Mononuclear cell (primary cell): ENCODE measurements around the gene EHD2. TPM values are rescaled to one million over a fixed set of nuclear protein-coding genes. Genes with fewer than 3 reads are reported as not detected.
"Not testable (repeated sequence)": the region's sequence is repeated elsewhere in the genome, so short reads cannot be mapped to it uniquely, and the experiment has no call there.

Experiments used
- H3K27me3 ChIP-seq: 2 replicates; pipeline ENCODE4 v1.6.0; 2011; ENCODE audit warnings: low read length, control low read depth; ENCODE audit not compliant: insufficient read depth
- H3K4me1 ChIP-seq: 2 replicates; pipeline ENCODE4 v1.5.1; 2011; ENCODE audit warnings: mild to moderate bottlenecking, low read length, control low read depth; ENCODE audit not compliant: insufficient read depth
- H3K4me3 ChIP-seq: 2 replicates; pipeline ENCODE4 v1.5.1; 2011; ENCODE audit warnings: mild to moderate bottlenecking, low read length, moderate library complexity
- H3K9me3 ChIP-seq: 2 replicates; pipeline ENCODE4 v1.5.1; 2011; ENCODE audit warnings: low read depth, mild to moderate bottlenecking, control low read depth, low read length
- total RNA-seq: library from RNA; depleted of rRNA; stranded (reverse); fragments of >200 nt; gene quantifications from one replicate; pipeline ENCODE4 v1.2.3, GENCODE V29; 2012

The EHD2 gene
- total RNA-seq, 1 donor: 0.42 TPM

GRCh38 chr19:47760632-47760999, 47.4 kb downstream of the EHD2 start:
- Histone ChIP-seq H3K27me3 (no peaks in the 10 kb centered on the region), H3K4me1 (no peaks in the 10 kb centered on the region), H3K4me3 (no peak overlapping the region), H3K9me3 (no peaks in the 10 kb centered on the region)

- no peak overlapping the region for H3K4me3 ChIP-seq
- no peaks in the 10 kb centered on the region for H3K9me3 ChIP-seq
- H3K27me3 ChIP-seq: no peaks in the 10 kb centered on the region
- no peaks in the 10 kb centered on the region for H3K4me1 ChIP-seq
These were observed 48.3 kb downstream of the EHD2 start for GRCh38 chr19:47761566-47761965.

- H3K27me3 ChIP-seq: no peaks in the 10 kb centered on the region
These were observed 48.9 kb downstream of the EHD2 start for GRCh38 chr19:47762151-47762550.

GRCh38 chr19:47762615-47763308, 49.5 kb downstream of the EHD2 start:
- no peaks in the 10 kb centered on the region for H3K9me3 ChIP-seq
- no peak overlapping the region for H3K4me3 ChIP-seq
- H3K27me3 ChIP-seq: no peaks in the 10 kb centered on the region
- no peaks in the 10 kb centered on the region for H3K4me1 ChIP-seq

More at GRCh38 chr19:47762151-47762550, 48.9 kb downstream of the EHD2 start:
- Histone ChIP-seq H3K4me1 (no peaks in the 10 kb centered on the region), H3K4me3 (no peak overlapping the region), H3K9me3 (no peaks in the 10 kb centered on the region)

GRCh38 chr19:47764705-47765104, 51.5 kb downstream of the EHD2 start:
- H3K9me3 ChIP-seq, H3K4me1 ChIP-seq, H3K27me3 ChIP-seq, H3K4me3 ChIP-seq: not testable (repeated sequence)

- Histone ChIP-seq H3K4me3 (no peak overlapping the region), H3K27me3 (no peaks in the 10 kb centered on the region), H3K4me1 (no peaks in the 10 kb centered on the region), H3K9me3 (no peaks in the 10 kb centered on the region)
These were observed 52.5 kb downstream of the EHD2 start for GRCh38 chr19:47765523-47766358.

GRCh38 chr19:47766359-47766620, 53.1 kb downstream of the EHD2 start:
- H3K9me3 ChIP-seq: no peaks in the 10 kb centered on the region
- no peaks in the 10 kb centered on the region for H3K27me3 ChIP-seq
- no peaks in the 10 kb centered on the region for H3K4me1 ChIP-seq
- no peak overlapping the region for H3K4me3 ChIP-seq

GRCh38 chr19:47766670-47767069, 53.4 kb downstream of the EHD2 start:
- Histone ChIP-seq H3K4me1 (no peaks in the 10 kb centered on the region), H3K9me3 (no peaks in the 10 kb centered on the region), H3K4me3 (no peak overlapping the region), H3K27me3 (no peaks in the 10 kb centered on the region)

- no peaks in the 10 kb centered on the region for H3K27me3 ChIP-seq
- no peaks in the 10 kb centered on the region for H3K4me1 ChIP-seq
- H3K4me3 ChIP-seq: no peak overlapping the region
- no peaks in the 10 kb centered on the region for H3K9me3 ChIP-seq
These were observed 54.1 kb downstream of the EHD2 start for GRCh38 chr19:47767349-47767748.

GRCh38 chr19:47768604-47769003, 55.4 kb downstream of the EHD2 start:
- no peaks in the 10 kb centered on the region for H3K27me3 ChIP-seq
- H3K4me3 ChIP-seq: no peak overlapping the region
- no peaks in the 10 kb centered on the region for H3K9me3 ChIP-seq
- H3K4me1 ChIP-seq: no peaks in the 10 kb centered on the region

GRCh38 chr19:47769534-47769933, 56.3 kb downstream of the EHD2 start:
- Histone ChIP-seq H3K4me1 (no peaks in the 10 kb centered on the region), H3K9me3 (no peaks in the 10 kb centered on the region), H3K27me3 (no peaks in the 10 kb centered on the region), H3K4me3 (no peak overlapping the region)

- not testable (repeated sequence) for H3K27me3 ChIP-seq, H3K9me3 ChIP-seq, H3K4me1 ChIP-seq
These were observed 58.1 kb downstream of the EHD2 start for GRCh38 chr19:47771291-47771690.

GRCh38 chr19:47776568-47776967, 63.3 kb downstream of the EHD2 start:
- Histone ChIP-seq H3K27me3 (no peaks in the 10 kb centered on the region), H3K4me3 (no peak overlapping the region), H3K4me1 (peaks cover 24% of the 10 kb centered on the region), H3K9me3 (no peaks in the 10 kb centered on the region)

More at GRCh38 chr19:47771291-47771690, 58.1 kb downstream of the EHD2 start:
- not testable (repeated sequence) for H3K4me3 ChIP-seq

- Histone ChIP-seq H3K4me1 (peaks cover 24% of the 10 kb centered on the region), H3K4me3 (peak overlapping the region; percentile 76)
- not testable (repeated sequence) for H3K9me3 ChIP-seq, H3K27me3 ChIP-seq
These were observed 64.2 kb downstream of the EHD2 start for GRCh38 chr19:47777245-47778048.
